Measurements from ENCODE around the gene LAP3.

The LAP3 gene

DNA sequence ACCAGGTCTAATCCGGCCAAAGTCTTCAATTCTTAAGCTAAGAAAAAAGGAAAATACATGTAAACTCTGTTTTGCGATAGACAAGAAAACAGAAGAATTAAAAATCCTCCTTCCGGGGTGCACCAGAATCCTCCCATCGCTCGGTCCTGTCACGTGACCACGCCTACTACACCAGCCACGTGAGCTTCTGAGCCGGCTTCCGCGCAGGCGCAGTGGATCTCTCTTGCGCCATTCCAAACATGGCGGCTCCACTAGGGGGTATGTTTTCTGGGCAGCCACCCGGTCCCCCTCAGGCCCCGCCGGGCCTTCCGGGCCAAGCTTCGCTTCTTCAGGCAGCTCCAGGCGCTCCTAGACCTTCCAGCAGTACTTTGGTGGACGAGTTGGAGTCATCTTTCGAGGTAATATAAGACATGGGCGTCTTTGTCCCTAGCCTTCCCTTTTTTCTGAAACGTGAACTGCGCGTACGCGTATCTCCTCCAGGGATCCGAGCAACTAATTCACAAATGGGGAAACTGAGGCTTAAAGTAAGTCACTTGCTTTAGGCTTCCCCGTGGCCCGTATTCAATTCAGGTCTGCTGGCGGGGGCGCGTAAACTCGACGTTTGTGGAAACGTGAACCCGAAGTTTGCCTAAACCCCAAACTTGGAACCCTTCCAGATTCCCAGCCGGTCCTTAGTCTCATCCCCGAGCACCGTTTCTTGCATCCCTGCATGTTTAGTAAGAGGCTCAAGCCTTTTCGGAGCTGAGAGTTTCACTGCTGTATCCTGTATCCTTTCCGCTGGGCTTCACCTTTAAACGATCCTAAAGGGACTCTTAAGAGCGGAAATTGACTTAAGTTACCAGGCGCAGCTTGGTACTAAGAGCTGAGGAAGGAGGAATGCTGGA is 37.7 kb downstream of the LAP3 start, which contains the start of gene MED28:
MED28 (plus strand) TSS at position 226 of the 884 bp plus-strand sequence; CDS start at position 240, 14 bp downstream.
- H3K4me3 ChIP-seq (ENCODE audit: low read depth, low read length): peak within 1 kb of the TSS; percentile 85
- DNase-seq (ENCODE audit: low read depth): peak; percentile 97
- TF ChIP-seq POLR2A (IDR thresholded peaks at IDR 0.05; ENCODE audit: extremely low read depth, insufficient read length): peak; percentile 97
- TF ChIP-seq, protein P1, sequence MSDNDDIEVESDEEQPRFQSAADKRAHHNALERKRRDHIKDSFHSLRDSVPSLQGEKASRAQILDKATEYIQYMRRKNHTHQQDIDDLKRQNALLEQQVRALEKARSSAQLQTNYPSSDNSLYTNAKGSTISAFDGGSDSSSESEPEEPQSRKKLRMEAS (IDR thresholded peaks at IDR 0.05; ENCODE audit: low read depth, low read length): peak; percentile 99
- peak; percentile 90 for TF ChIP-seq MYC (IDR thresholded peaks at IDR 0.05; ENCODE audit: low read depth, low read length)
- TF ChIP-seq, protein P2, sequence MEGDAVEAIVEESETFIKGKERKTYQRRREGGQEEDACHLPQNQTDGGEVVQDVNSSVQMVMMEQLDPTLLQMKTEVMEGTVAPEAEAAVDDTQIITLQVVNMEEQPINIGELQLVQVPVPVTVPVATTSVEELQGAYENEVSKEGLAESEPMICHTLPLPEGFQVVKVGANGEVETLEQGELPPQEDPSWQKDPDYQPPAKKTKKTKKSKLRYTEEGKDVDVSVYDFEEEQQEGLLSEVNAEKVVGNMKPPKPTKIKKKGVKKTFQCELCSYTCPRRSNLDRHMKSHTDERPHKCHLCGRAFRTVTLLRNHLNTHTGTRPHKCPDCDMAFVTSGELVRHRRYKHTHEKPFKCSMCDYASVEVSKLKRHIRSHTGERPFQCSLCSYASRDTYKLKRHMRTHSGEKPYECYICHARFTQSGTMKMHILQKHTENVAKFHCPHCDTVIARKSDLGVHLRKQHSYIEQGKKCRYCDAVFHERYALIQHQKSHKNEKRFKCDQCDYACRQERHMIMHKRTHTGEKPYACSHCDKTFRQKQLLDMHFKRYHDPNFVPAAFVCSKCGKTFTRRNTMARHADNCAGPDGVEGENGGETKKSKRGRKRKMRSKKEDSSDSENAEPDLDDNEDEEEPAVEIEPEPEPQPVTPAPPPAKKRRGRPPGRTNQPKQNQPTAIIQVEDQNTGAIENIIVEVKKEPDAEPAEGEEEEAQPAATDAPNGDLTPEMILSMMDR (IDR thresholded peaks at IDR 0.05; ENCODE audit: low read depth, low read length): no peak

DNA sequence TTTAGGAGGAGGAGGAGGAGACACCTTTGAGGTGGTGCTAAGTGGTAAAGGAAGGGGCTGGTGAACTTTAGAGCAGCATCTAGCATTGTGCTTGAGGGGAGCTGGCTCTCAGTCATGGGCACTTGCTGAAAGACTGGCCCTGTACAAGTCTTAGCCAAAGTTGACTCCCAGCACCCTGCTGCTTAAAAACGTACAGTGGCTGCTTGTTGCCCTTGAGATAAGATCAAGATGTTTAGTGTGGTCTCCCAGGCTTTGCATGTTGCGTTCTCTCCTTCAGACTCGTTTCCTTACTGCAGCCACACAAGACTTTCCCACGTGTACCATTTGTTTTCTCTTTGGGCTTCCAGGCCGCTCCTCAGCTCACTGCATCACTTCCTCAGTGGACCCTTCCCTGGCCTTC is 39.3 kb downstream of the LAP3 start:
- H3K4me3 ChIP-seq (ENCODE audit: low read depth, low read length): peak overlapping the region; percentile 85
- DNase-seq (ENCODE audit: low read depth): peak; percentile 56

DNA sequence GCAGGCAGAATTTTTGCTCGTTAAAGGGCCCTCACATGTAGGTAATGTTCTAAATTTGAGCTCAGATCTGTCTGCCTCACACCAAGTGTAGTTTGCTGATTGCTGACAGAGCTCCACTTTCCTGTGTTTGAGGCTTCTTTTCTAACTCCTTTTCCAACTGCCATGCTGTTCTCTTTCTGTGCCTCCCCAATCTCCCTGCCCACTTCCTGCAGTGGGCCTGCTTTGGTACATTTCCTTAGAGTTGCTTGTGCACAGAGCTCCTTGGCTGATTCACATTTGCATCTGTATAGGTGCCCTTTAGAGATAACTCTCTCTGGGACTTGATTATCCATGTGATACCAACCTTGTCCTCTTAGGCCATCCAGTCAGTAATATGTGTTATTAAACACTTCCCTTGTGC is 41.9 kb downstream of the LAP3 start:
- DNase-seq (ENCODE audit: low read depth): peak; percentile 25
- H3K4me3 ChIP-seq (ENCODE audit: low read depth, low read length): peak overlapping the region; percentile 26
- TF ChIP-seq, protein P2 (IDR thresholded peaks at IDR 0.05; ENCODE audit: low read depth, low read length): no peak
- TF ChIP-seq POLR2A (IDR thresholded peaks at IDR 0.05; ENCODE audit: extremely low read depth, insufficient read length) (no peak), MYC (IDR thresholded peaks at IDR 0.05; ENCODE audit: low read depth, low read length) (no peak)
- TF ChIP-seq, protein P1 (IDR thresholded peaks at IDR 0.05; ENCODE audit: low read depth, low read length): no peak

More for the DNA sequence above, 39.3 kb downstream of the LAP3 start:
- TF ChIP-seq, protein P1 (IDR thresholded peaks at IDR 0.05; ENCODE audit: low read depth, low read length): no peak
- TF ChIP-seq POLR2A (IDR thresholded peaks at IDR 0.05; ENCODE audit: extremely low read depth, insufficient read length): no peak
- TF ChIP-seq MYC (IDR thresholded peaks at IDR 0.05; ENCODE audit: low read depth, low read length): no peak
- TF ChIP-seq, protein P2 (IDR thresholded peaks at IDR 0.05; ENCODE audit: low read depth, low read length): no peak

DNA sequence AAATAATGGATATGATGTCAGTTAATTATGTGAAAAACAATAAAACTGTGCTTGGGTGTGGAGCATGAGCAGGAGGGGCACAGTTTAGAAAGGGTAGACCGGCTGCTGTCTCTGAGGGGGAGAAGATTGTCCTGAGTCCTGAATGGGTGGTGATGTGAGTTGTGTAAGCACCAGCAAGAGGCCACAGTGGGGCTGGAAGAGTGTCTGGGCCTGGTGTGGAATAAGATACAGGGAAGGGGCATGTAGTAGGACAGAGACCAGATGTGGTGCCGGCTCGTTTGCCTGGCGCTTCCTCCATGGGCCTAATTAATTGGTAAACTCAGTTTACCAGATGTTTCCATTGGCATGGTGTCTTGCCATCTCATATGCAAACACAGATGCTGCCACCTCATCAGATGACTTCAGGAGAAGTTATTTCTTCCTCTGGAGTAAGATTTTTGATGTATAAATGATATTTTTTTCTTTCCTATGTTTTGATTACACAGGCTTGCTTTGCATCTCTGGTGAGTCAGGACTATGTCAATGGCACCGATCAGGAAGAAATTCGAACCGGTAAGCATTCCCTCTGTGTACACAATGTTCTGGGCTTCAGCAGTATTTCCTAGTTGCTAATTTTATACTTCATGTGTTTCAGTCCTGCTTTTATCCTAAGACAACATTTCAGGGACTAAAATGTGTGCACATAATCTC is 42.6 kb downstream of the LAP3 start:
- DNase-seq (ENCODE audit: low read depth): no peak
- TF ChIP-seq, protein P1 (IDR thresholded peaks at IDR 0.05; ENCODE audit: low read depth, low read length): no peak
- TF ChIP-seq, protein P2 (IDR thresholded peaks at IDR 0.05; ENCODE audit: low read depth, low read length): no peak
- TF ChIP-seq MYC (IDR thresholded peaks at IDR 0.05; ENCODE audit: low read depth, low read length) (no peak), POLR2A (IDR thresholded peaks at IDR 0.05; ENCODE audit: extremely low read depth, insufficient read length) (no peak)
- H3K4me3 ChIP-seq (ENCODE audit: low read depth, low read length): peak overlapping the region; percentile 26

DNA sequence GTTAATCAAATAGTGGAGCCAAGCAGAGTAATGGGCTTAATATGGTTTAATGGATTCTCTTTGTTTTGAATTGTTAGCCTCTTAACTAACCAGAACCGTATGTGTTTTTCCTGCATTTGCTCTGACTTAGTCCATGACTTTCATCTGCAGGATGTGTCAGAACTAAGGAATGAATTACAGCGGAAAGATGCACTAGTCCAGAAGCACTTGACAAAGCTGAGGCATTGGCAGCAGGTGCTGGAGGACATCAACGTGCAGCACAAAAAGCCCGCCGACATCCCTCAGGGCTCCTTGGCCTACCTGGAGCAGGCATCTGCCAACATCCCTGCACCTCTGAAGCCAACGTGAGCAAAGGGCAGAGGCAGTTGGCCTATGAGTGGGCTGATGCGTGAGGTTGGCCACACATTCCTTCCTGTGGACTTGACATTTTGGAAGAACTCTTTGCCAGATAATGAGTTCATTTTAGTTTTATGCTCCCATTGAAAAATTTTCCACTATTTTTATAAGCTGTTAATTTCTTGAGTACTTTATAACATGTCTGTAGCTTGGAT is 46.5 kb downstream of the LAP3 start:
- TF ChIP-seq POLR2A (IDR thresholded peaks at IDR 0.05; ENCODE audit: extremely low read depth, insufficient read length) (no peak), MYC (IDR thresholded peaks at IDR 0.05; ENCODE audit: low read depth, low read length) (no peak)
- TF ChIP-seq, protein P2 (IDR thresholded peaks at IDR 0.05; ENCODE audit: low read depth, low read length): no peak
- TF ChIP-seq, protein P1 (IDR thresholded peaks at IDR 0.05; ENCODE audit: low read depth, low read length): no peak
- no peak for DNase-seq (ENCODE audit: low read depth)
- H3K4me3 ChIP-seq (ENCODE audit: low read depth, low read length): no peak overlapping the region
